GM12891 (cell line): ENCODE measurements around the gene XRRA1.

ENCODE experiments used
- DNase-seq: peaks from one replicate; pipeline ENCODE4 v3.0.0; 2011; ENCODE audit warnings: low spot score; ENCODE audit not compliant: insufficient read length
- FAIRE-seq: peaks from 2 replicates; lab custom pipeline; 2011; peaks lifted over from hg19 to GRCh38; lab: Jason Lieb, UNC
- PAX5 ChIP-seq: IDR thresholded peaks from 2 replicates; pipeline ENCODE4 v1.6.1; 2011; ENCODE audit warnings: low read length, moderate library complexity, mild to moderate bottlenecking; ENCODE audit not compliant: insufficient read depth, severe bottlenecking
- POLR2A ChIP-seq: IDR thresholded peaks from 2 replicates; pipeline ENCODE4 v1.6.1; 2011; ENCODE audit warnings: low read depth, low read length, control low read depth
- POLR2AphosphoS5 ChIP-seq: IDR thresholded peaks from 2 replicates; pipeline ENCODE4 v1.6.1; 2011; ENCODE audit warnings: low read depth, low read length, control low read depth
- POU2F2 ChIP-seq: IDR thresholded peaks from 2 replicates; pipeline ENCODE4 v1.6.1; 2011; ENCODE audit warnings: low read depth, mild to moderate bottlenecking, control low read depth, low read length, moderate library complexity
- SPI1 ChIP-seq: IDR thresholded peaks from 2 replicates; pipeline ENCODE4 v1.6.1; 2011; ENCODE audit warnings: low read depth, low read length, control low read depth
- TAF1 ChIP-seq: IDR thresholded peaks from 2 replicates; pipeline ENCODE4 v1.6.1; 2011; ENCODE audit warnings: low read depth, low read length, control low read depth

Gene XRRA1

DNA sequence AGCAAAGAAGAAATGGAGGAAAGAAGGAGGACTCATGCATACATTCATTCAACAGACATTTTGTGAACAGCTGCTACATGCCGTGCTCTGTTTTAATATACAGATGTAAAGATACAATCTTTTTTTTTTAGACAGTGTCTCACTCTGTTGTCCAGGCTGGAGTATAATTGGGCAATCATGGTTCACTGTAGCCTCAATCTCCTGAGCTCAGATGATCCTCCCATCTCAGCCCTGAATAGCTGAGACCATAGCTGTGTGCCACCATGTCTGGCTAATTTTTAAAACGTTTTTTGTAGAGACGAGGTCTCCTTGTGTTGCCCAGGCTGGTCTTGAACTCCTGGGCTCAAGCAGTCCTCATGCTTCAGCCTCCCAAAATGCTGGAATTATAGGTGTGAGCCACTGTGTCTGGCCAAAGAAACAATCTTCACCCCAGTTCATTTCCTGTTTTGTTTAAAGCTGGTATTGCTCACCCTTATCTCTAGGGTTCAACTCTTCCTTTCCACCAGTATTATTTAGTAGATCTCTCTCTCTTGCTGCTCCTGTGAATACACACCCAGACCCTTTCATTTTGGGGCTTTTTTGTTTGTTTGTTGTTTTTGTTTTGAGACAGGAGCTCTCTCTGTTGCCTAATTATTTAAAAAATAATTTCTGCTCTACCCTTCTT is 130.5 kb downstream of the XRRA1 start:
- TF ChIP-seq POLR2AphosphoS5 = no peak
- no peak for TF ChIP-seq POLR2A
- TF ChIP-seq PAX5 = no peak
- no peak for TF ChIP-seq TAF1
- TF ChIP-seq SPI1 = no peak
- TF ChIP-seq POU2F2 = no peak
- FAIRE-seq = no peak

DNA sequence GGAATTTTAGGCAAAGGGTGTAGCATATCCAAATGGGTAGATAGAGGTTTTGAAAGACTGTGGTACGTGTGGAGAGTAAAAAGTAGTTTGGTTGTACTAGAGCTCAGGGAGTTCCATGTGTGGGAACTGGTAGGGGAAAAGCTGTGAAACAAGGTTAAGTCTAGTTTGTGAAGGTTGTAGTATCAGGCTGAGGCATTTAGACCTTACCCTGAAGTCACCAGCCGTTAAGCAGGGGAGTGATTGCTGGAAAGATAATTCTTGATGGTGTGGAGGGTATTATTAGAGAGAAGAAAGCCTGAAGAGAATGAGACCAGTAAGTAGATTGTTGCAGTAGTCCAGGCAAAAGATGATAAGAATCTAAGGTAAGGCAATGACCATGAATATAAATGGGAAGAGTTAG is 132.2 kb downstream of the XRRA1 start:
- FAIRE-seq = no peak
- DNase-seq = no peak
- TF ChIP-seq POLR2A (no peak), POU2F2 (no peak), POLR2AphosphoS5 (no peak), PAX5 (no peak), TAF1 (no peak), SPI1 (no peak)

More for the DNA sequence above, 130.5 kb downstream of the XRRA1 start:
- no peak for DNase-seq

DNA sequence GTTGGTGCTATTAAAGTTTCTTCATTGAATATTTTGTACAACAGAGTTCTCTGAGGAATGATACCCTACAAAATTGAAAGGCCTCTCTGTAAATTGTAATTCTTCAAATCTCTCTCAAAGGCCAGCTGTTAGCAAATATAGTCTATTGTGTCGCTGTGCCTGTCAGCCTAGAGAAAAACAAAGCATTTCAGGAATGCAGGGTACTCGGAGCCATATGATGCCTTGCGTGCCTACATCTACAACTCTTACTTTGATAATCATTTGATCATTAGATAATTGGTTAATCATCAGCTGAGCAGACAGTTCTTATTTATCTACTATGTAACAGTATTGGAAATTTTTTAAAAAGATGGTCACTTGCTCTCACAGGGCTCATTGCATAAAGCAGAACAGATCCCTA is 132.9 kb downstream of the XRRA1 start:
- DNase-seq (no peak), FAIRE-seq (no peak)
- TF ChIP-seq SPI1 (no peak), POU2F2 (no peak), TAF1 (no peak), PAX5 (no peak), POLR2A (no peak), POLR2AphosphoS5 (no peak)

DNA sequence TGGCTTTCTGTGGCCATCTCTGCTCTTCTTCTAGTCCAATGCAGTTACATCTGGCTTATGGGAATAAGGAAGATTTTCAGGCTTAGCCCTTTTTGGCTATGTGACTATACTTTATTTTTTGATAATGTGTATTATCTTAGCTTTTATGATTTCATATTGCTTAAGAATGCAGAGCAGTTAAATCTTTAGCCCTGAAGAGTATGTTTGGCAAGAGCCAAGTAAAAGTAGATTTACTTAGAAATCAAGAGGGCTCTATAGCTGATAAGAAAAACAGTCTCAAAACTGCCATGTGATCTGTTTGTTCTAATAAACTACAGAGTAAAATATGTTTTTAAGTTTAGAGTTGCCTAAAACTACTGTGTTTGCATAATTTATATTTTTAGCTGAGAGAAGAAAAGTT is 139.1 kb downstream of the XRRA1 start:
- no peak for DNase-seq
- TF ChIP-seq PAX5 (no peak), TAF1 (no peak), POLR2AphosphoS5 (no peak), POLR2A (no peak), POU2F2 (no peak), SPI1 (no peak)
- no peak for FAIRE-seq

DNA sequence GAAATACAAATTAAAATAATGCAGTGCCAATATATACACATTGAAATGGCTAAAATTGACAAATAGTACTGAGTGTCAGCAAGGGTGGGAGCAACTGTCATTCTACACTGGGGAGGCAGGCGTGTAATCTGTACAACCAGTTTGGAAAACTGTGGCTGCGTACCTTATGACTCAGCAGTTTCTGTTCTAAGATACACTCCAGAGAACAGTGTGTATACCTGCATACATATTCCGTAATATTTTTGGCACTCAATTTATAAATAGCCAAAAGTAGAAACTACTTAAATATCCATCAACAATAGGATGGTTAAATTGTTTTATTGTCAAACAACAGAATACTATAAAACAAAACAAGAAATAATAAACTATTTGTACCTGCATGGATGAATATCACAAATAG is 142.6 kb downstream of the XRRA1 start:
- no peak for FAIRE-seq
- no peak for TF ChIP-seq POLR2AphosphoS5
- TF ChIP-seq TAF1 = no peak
- no peak for TF ChIP-seq POU2F2
- TF ChIP-seq SPI1 = no peak
- TF ChIP-seq POLR2A = no peak
- TF ChIP-seq PAX5 = no peak
- DNase-seq = no peak

DNA sequence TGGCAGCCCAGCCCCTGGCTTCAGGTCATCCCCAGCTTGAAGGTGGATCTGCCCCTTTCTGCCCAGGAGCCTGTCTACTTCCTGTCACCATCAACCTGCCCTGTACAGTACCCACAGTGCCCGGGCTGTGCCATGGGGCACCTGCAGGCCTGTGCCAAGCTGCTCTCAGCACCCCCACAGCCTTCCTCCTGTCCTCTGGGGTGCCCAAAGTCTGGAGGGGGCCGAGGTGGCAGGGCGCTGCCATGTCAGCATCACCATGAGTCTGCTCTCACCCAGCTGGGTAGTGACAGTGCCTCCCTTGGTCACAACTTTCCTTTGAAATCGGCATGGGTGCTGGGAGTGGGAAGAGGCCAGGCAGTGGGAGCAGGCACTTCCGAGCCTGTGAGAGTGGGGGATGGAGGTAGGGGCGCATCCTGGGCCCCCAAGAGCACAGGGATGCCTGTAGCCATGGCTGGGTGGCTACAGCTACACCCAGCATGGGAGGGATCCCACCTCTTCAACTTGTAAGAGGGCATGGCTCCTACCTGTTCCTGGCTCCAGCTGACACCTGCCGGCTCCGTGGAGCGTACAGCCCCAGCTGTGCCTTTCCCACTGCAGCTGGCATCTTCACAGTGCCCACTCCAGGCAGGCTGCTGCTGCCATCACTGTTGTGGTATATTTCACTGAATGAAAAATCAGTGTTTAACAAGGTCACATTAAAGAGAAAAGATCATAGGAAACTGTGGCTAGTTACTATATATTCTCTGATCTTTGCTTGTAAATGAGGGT is 157.4 kb downstream of the XRRA1 start:
- no peak for DNase-seq
- TF ChIP-seq POU2F2 = no peak
- no peak for TF ChIP-seq POLR2A
- no peak for TF ChIP-seq POLR2AphosphoS5
- no peak for TF ChIP-seq SPI1
- FAIRE-seq = no peak
